Naive thymus-derived CD8-positive, alpha-beta T cell (primary cell): ENCODE measurements around the gene SLC19A2. TPM values are rescaled to one million over a fixed set of nuclear protein-coding genes. Genes with fewer than 3 reads are reported as not detected.
"Not testable (repeated sequence)": the region's sequence is repeated elsewhere in the genome, so short reads cannot be mapped to it uniquely, and the experiment has no call there.

Source experiments
- ATAC-seq, 2 donors: fragments of 150-1000 bp; cut with Tn5 transposase in 1 of 2; sonication (Bioruptor Pico), chemical (Tn5 transposase) in 1 of 2; 1 replicate in 1 of 2; 2 replicates in 1 of 2; pipeline ENCODE4 v1.10.0; 2021; ENCODE audit warnings: mild to moderate bottlenecking in 2 of 2, moderate library complexity in 2 of 2
- POLR2A ChIA-PET: fragments of 350-600 bp; sonication (Branson Sonifier 250); formaldehyde crosslinking; loops from one replicate; lab custom pipeline; 2021; ENCODE audit warnings: antibody characterized with exemption; lab: Charles Lee
- DNase-seq, 10 donors: peaks; one replicate each; pipeline versions ENCODE4 v3.0.0 to v3.0.0-alpha.2; 2020 to 2022
- H3K27ac Mint-ChIP-seq, 10 donors: one replicate each; pipeline ENCODE4 v1.8.0; 2020 to 2022; ENCODE audit warnings: mild to moderate bottlenecking in 10 of 10, mixed read lengths in 10 of 10, moderate library complexity in 4 of 10, inconsistent platforms in 1 of 10
- H3K27me3 Mint-ChIP-seq, 5 donors: one replicate each; pipeline ENCODE4 v1.8.0; 2021 to 2022; ENCODE audit warnings: mixed read lengths in 5 of 5
- H3K36me3 Mint-ChIP-seq, 3 donors: one replicate each; pipeline ENCODE4 v1.8.0; 2020 to 2022; ENCODE audit warnings: mixed read lengths in 3 of 3, mild to moderate bottlenecking in 2 of 3, inconsistent platforms in 1 of 3
- H3K4me1 Mint-ChIP-seq, 4 donors: one replicate each; pipeline ENCODE4 v1.8.0; 2021 to 2022; ENCODE audit warnings: mixed read lengths in 4 of 4
- H3K4me3 Mint-ChIP-seq, 10 donors: one replicate each; pipeline ENCODE4 v1.8.0; 2020 to 2022; ENCODE audit warnings: mild to moderate bottlenecking in 10 of 10, mixed read lengths in 10 of 10, moderate library complexity in 6 of 10, inconsistent platforms in 1 of 10
- H3K9me3 Mint-ChIP-seq, 9 donors: one replicate each; pipeline ENCODE4 v1.8.0; 2020 to 2022; ENCODE audit warnings: mixed read lengths in 9 of 9, mild to moderate bottlenecking in 3 of 9, inconsistent platforms in 1 of 9, moderate library complexity in 1 of 9
- polyA plus RNA-seq, 3 donors: library from polyadenylated mRNA; unstranded; fragments of 300-500 nt; fragmentation: Illumina TruSeq; gene quantifications; one replicate each; pipeline ENCODE4 v1.2.3, GENCODE V29; 2021
- total RNA-seq, 8 experiments: library from RNA in 2 of 8; stranded (reverse) in 2 of 8; gene quantifications; one replicate each; pipeline ENCODE4 v1.2.3 and lab custom pipeline; 2021 to 2026

SLC19A2 gene
- total RNA-seq, result 1 to 10 TPM; 5.4 TPM
- under 1 TPM; 0.19 to 0.29 (median 0.24) TPM for polyA plus RNA-seq
- total RNA-seq (lab: John Stamatoyannopoulos, UW), result 14.6 to 40.1 (median 17.2) reads per million in 6 experiments

DNA sequence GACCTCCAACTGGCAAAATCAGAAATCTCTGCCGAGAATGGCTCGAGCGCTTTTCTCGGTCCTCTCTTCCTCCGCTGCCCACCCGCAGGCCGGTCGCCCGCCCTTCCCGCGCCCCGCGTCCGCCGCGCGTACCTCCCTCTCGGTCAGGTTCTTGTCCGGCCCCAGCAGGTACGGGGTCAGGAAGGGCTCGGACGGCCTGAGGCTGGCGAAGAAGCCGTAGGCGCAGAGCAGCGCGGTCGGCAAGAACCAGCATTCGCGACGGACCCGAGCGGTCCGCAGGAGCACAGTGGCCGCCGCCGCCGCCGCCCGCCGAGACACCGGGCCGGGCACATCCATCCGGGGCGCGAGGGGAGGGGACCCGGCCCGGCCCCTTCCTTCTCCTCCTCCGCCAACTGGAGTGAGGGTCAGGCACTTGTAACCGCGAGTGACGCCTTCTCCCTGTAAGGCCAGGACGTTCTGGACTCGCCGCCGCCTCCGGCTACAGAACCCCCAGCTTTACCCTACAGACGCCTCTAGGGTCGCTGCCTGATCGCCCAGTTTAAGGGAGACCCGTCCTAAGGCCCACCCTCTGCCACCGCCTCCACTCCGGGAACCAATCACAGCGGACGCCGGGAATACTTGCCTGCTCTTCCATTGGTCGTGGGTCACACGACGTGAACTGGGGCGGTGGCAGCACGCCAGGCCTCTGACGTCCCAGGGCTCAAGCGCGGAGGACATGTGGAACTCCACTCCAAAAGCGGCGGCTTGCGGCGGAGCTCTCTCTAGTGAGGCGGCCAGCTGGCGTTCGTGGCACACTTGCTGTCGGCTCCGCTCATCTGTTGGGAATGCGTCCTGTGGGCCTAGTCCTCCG lies at the start of gene SLC19A2:
Gene SLC19A2, minus strand, starts transcription at position 514 of the 850 bp plus-strand sequence. Its CDS starts 178 bp downstream, at position 336.
- DNase-seq (peak; percentile 87 to 97 (median 92)), ATAC-seq (peak; percentile 97 to 99)
- peak within 1 kb of the TSS; percentile 91 to 99 (median 97) for H3K4me3 Mint-ChIP-seq
- POLR2A ChIA-PET, result interaction anchor here (0.8 to 1.0 kb wide), 2 partner anchors 25 to 118 kb away, joined by 3 to 4 read pairs; partner anchors contain the start of genes BLZF1 and NME7
- no peaks in the 10 kb centered on the region for H3K9me3 Mint-ChIP-seq
- H3K27ac Mint-ChIP-seq, result peak within 1 kb of the TSS; percentile 88 to 98 (median 96)
- peaks cover 0 to 2% (median 0%) of the 10 kb centered on the region in 5 donors for H3K27me3 Mint-ChIP-seq
- H3K4me1 Mint-ChIP-seq, result peaks cover 30 to 57% (median 40%) of the 10 kb centered on the region in 4 donors
- no peaks in the 10 kb centered on the region for H3K36me3 Mint-ChIP-seq

GRCh38 chr1:169534653-169535052 lies 48.9 kb upstream of the SLC19A2 start:
- no peak for ATAC-seq
- no peak for DNase-seq
- POLR2A ChIA-PET, result no interaction called here
- Mint-ChIP-seq H3K4me1 (no peaks in the 10 kb centered on the region), H3K4me3 (no peak overlapping the region), H3K9me3 (no peaks in the 10 kb centered on the region), H3K27me3 (peaks cover 0 to 4% (median 0%) of the 10 kb centered on the region in 5 donors), H3K36me3 (no peaks in the 10 kb centered on the region), H3K27ac (no peak overlapping the region)

DNA sequence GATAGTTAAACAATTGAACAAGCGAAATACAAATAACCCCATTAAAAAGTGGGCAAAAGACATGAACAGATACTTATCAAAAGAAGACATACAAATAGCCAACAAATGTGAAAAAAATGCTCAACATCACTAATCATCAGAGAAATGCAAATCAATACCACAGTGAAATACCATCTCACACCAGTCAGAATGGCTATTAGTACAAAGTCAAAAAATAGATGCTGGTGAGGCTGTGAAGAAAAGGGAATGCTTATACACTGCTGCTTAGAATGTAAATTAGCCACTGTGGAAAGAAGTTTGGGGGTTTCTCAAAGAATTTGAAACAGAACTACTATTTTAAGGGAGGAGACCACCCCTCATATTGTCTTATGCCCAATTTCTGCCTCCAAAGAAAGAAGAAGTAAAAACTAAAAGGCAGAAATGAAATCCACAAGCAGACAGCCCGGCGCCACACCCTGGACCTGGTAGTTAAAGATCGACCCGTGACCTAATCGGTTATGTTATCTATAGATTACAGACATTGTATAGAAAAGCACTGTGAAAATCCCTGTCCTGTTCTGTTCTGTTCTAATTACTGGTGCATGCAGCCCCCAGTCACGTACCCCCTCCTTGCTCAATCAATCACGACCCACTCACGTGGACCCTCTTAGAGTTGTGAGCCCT lies 47.9 kb upstream of the SLC19A2 start:
- H3K4me1 Mint-ChIP-seq, H3K9me3 Mint-ChIP-seq, H3K36me3 Mint-ChIP-seq, POLR2A ChIA-PET, H3K4me3 Mint-ChIP-seq, H3K27ac Mint-ChIP-seq, ATAC-seq, DNase-seq, H3K27me3 Mint-ChIP-seq: not testable (repeated sequence)

- ATAC-seq (no peak), DNase-seq (no peak)
- POLR2A ChIA-PET, result no interaction called here
- Mint-ChIP-seq H3K9me3 (no peaks in the 10 kb centered on the region), H3K27ac (no peak overlapping the region), H3K36me3 (no peaks in the 10 kb centered on the region), H3K27me3 (peaks cover 0 to 13% (median 0%) of the 10 kb centered on the region in 5 donors), H3K4me1 (peaks cover 0 to 12% (median 2%) of the 10 kb centered on the region in 4 donors), H3K4me3 (no peak overlapping the region)
Observed at GRCh38 chr1:169530448-169530847, 44.7 kb upstream of the SLC19A2 start.

DNA sequence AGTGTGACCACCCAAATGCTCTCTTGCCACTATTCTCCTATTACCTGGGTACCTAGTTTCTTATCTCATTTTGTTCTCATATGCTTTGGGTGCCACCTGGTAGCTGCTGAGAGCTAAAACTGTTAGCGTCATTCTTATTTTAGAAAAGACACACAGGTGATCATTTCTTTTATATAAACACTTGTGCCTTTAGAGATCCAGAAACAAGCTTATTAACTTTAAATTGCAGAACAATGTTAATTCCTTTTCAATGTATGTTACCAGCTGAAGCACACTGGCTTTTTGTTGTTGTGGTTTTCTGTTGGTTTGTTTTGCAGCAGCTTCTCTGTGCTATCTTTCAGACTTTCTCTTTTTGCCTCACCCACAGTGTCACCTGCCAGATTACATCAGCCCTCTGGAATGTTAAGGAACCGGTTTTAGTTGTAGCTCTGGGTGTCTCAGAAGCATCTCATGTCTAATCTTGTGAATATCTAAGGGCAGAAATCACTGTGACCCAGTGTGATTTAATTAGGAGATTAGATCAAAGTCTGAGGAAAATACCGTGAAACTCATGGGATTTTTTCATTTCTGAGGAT lies 43.4 kb upstream of the SLC19A2 start:
- Mint-ChIP-seq H3K27me3 (peaks cover 0 to 13% (median 0%) of the 10 kb centered on the region in 5 donors), H3K4me1 (peaks cover 0 to 12% (median 2%) of the 10 kb centered on the region in 4 donors), H3K27ac (no peak overlapping the region), H3K9me3 (no peaks in the 10 kb centered on the region), H3K4me3 (peak overlapping the region in 3 of 10 donors; percentile 2 to 30 (median 16)), H3K36me3 (peaks cover 0 to under 1% (median 0%) of the 10 kb centered on the region in 3 donors)
- DNase-seq (no peak), ATAC-seq (no peak)
- POLR2A ChIA-PET, result no interaction called here

DNA sequence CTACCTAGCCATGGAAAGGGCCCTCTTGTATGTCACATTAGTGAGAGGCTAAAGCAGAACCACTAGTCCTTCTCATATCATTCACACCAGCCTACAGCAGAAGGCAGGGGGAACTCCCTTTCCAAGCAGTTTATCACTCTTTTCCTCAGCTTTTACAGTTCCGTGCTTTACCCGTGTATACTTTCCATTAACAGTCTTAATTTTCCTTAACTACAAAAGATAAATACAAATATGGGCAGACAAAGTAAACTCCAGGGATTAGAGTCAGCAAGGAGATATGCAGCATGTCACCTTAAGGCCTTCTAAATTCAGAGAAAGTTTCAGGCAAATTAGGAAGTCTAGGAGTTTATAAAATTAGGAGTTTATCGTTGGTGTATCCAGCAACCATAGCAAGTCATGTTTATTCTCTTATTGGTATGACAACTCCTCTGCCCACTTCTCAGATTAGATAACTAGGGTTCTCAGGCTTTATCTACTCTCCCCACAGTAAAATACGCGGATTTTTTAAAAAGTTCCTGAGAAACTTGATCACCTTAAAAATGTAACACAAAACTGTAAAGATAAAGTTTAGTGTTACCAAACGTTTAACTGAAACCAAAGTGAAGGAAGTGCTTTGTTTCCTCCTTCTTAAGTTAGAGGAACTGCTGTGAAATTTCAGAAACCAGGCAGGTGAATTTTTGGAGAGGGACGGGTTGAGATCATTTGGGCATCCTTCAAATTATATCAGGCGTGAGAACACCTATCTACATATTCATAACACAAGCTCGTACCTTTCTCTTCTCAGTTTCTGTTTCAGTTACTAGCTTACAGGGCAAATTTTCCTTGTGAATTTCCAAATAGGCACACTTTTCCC lies 42.7 kb upstream of the SLC19A2 start:
- DNase-seq (no peak), ATAC-seq (no peak)
- Mint-ChIP-seq H3K36me3 (peaks cover 0 to 4% (median 0%) of the 10 kb centered on the region in 3 donors), H3K27me3 (peaks cover 0 to 13% (median 0%) of the 10 kb centered on the region in 5 donors), H3K4me3 (peak overlapping the region in 3 of 10 donors; percentile 2 to 30 (median 16)), H3K27ac (no peak overlapping the region), H3K4me1 (peaks cover 0 to 12% (median 2%) of the 10 kb centered on the region in 4 donors), H3K9me3 (no peaks in the 10 kb centered on the region)
- POLR2A ChIA-PET, result no interaction called here

DNA sequence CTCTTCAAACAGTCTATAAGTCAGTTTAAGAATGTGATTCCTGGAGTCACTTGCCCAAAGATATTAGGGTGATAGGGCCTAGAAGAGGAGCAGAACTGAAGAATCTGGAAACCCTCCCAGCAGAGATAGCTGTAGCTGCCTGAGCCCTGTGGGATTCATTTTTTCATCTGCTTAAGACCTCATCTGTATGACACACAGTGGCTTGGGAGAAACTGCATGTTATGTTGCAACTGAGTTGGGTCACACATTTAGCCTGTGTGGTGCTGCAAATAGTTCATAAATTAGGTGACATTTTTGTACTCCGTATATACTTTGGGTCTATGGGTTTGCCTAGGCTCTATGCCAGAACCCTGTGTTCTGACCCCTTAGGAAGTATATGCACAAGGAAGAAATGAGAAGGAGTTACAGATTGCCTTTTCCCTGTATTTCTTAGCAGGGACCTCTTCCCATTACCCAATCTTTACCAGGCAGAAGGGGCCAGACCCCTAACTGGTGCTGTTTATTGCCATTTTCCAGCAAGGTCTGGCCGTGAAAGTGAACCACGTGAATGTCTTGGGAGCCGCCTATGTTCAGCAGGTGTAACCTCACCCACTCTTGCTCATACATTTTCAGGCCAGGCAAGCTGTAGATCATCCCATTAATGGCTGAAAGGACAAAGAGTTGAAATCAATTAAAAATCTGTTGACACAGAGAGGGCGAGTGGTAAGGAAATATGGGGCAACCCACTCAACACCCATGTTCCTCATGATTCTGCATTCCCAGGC lies 41.9 kb upstream of the SLC19A2 start:
- Mint-ChIP-seq H3K27me3 (peaks cover 0 to 13% (median 0%) of the 10 kb centered on the region in 5 donors), H3K27ac (no peak overlapping the region)

DNA sequence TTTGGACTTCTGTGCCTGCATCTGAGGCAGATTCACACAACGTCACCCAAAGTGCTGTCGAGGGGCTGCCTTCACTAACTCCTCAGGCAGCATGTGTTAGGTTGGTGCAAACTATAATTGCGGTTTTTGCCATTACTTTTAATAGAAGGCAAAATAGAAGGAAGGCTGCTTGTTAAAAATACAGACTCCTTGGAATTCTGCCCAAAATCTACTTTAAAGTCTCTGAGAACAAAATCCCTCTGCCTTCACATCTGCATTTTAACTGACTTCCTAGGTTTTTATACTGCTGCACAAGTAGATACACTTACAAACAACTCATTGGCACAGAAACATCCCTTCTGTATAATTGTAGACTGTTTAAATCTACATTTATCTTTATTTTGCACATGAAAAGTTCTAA lies 41.3 kb upstream of the SLC19A2 start:
- Mint-ChIP-seq H3K27ac (no peak overlapping the region), H3K4me3 (no peak overlapping the region), H3K4me1 (peaks cover 0 to 12% (median 2%) of the 10 kb centered on the region in 4 donors), H3K36me3 (peaks cover 0 to 4% (median 0%) of the 10 kb centered on the region in 3 donors), H3K9me3 (no peaks in the 10 kb centered on the region), H3K27me3 (peaks cover 0 to 13% (median 0%) of the 10 kb centered on the region in 5 donors)
- POLR2A ChIA-PET, result no interaction called here
- ATAC-seq, result no peak
- no peak for DNase-seq

More for the DNA sequence above, 41.9 kb upstream of the SLC19A2 start:
- H3K36me3 Mint-ChIP-seq, result peaks cover 0 to 4% (median 0%) of the 10 kb centered on the region in 3 donors
- H3K4me3 Mint-ChIP-seq, result no peak overlapping the region
- POLR2A ChIA-PET, result no interaction called here
- DNase-seq (no peak), ATAC-seq (no peak)
- peaks cover 0 to 12% (median 2%) of the 10 kb centered on the region in 4 donors for H3K4me1 Mint-ChIP-seq
- H3K9me3 Mint-ChIP-seq, result no peaks in the 10 kb centered on the region

DNA sequence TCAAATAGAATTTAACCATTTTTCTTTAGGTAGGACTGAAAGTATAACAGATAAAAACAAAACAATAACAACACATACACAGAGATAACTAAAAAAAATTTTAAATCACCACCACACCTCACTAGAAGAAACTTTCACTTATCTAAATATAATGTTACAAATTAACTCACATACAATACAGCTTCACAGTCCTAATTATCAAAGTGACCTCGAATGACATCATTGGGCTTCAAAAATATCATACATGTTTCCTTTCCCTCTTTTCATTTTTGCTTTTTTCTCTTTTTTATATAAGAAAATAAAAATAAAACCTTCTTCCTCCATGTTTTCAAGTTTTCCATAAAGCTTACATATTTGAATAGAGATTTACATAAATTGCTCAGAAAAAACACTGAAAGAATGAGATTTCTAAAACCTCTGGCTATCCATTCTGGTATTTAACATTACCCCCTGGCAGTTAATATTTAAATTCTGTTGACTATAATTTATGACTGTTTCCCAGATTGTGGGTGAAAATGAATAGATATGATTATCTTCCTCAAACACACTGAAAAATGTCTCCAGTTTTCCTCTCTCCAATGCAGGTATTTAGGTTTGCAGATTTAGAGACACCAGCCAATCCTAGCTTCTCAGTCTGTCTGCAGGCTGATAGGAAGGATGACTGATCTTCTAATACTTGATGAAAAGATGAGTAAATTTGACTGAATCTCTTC lies 40.5 kb upstream of the SLC19A2 start:
- Mint-ChIP-seq H3K27ac (no peak overlapping the region), H3K27me3 (peaks cover 0 to 13% (median 2%) of the 10 kb centered on the region in 5 donors), H3K36me3 (peaks cover 0 to 5% (median 0%) of the 10 kb centered on the region in 3 donors), H3K4me1 (peaks cover 0 to 12% (median 2%) of the 10 kb centered on the region in 4 donors), H3K4me3 (no peak overlapping the region), H3K9me3 (no peaks in the 10 kb centered on the region)
- POLR2A ChIA-PET, result no interaction called here
- DNase-seq, result no peak
- ATAC-seq, result no peak

- H3K4me1 Mint-ChIP-seq, result peaks cover 0 to 12% (median 2%) of the 10 kb centered on the region in 4 donors
- ATAC-seq (no peak), DNase-seq (no peak)
- peaks cover 0 to 13% (median 3%) of the 10 kb centered on the region in 5 donors for H3K27me3 Mint-ChIP-seq
- H3K4me3 Mint-ChIP-seq, result no peak overlapping the region
- no peak overlapping the region for H3K27ac Mint-ChIP-seq
- H3K9me3 Mint-ChIP-seq, result no peaks in the 10 kb centered on the region
- POLR2A ChIA-PET, result no interaction called here
- peaks cover 0 to 5% (median 0%) of the 10 kb centered on the region in 3 donors for H3K36me3 Mint-ChIP-seq
Observed at GRCh38 chr1:169525391-169525790, 39.6 kb upstream of the SLC19A2 start.

- peaks cover 0 to 8% (median 2%) of the 10 kb centered on the region in 4 donors for H3K4me1 Mint-ChIP-seq
- H3K36me3 Mint-ChIP-seq, result peaks cover 0 to 5% (median 0%) of the 10 kb centered on the region in 3 donors
- peaks cover 0 to 8% (median 3%) of the 10 kb centered on the region in 5 donors for H3K27me3 Mint-ChIP-seq
- no peaks in the 10 kb centered on the region for H3K9me3 Mint-ChIP-seq
- DNase-seq (no peak), ATAC-seq (no peak)
- no peak overlapping the region for H3K4me3 Mint-ChIP-seq
- POLR2A ChIA-PET, result no interaction called here
- H3K27ac Mint-ChIP-seq, result no peak overlapping the region
Observed at GRCh38 chr1:169523904-169524303, 38.2 kb upstream of the SLC19A2 start.
